ENCODE results near the gene SGK2.

The SGK2 gene

DNA sequence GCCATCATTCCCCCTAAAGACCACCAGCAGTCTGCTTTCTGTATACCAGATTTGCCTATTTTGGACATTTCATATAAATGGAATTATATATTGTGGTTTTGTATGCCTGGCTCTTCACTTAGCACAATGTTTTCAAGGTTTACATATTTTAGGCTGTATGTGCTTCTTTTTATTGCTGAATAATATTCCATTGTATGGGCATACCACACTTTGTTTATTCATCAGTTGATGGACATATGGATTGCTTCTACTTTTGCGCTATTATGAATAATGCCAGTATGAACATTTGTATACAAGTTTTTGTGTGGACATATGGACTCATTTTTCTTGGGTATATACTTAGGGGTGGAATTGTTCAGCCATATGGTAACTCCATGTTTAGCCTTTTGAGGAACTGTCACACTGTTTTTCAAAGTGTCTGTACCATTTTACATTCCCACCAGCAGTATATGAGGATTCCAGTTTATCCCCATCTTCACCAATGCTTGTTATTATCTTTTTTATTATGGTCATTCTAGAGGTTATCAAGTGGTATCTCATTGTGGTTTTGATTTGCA is 38.7 kb upstream of the SGK2 start:
- Histone ChIP-seq H3K9ac (no peak overlapping the region), H3K4me1 (peaks cover 8 to 12% (median 11%) of the 10 kb centered on the region in 10 experiments; a peak in 15 of 20 replicates), H3K4me3 (no peak overlapping the region), H3K27me3 (no peaks in the 10 kb centered on the region), H3K27ac (no peak overlapping the region), H3K36me3 (peaks cover 0 to 26% (median 7%) of the 10 kb centered on the region in 11 experiments; a peak in 10 of 22 replicates), H3K4me2 (no peak overlapping the region), H4K20me1 (peaks cover 0 to 5% (median 0%) of the 10 kb centered on the region in 11 experiments; a peak in 1 of 22 replicates), H3K9me3 (replicated peaks in 1 of 11) (peaks cover 12 to 31% (median 22%) of the 10 kb centered on the region in 11 experiments; a peak in 20 of 22 replicates)
- no peak for TF ChIP-seq Cebpa-rat (IDR thresholded peaks at IDR 0.05)

DNA sequence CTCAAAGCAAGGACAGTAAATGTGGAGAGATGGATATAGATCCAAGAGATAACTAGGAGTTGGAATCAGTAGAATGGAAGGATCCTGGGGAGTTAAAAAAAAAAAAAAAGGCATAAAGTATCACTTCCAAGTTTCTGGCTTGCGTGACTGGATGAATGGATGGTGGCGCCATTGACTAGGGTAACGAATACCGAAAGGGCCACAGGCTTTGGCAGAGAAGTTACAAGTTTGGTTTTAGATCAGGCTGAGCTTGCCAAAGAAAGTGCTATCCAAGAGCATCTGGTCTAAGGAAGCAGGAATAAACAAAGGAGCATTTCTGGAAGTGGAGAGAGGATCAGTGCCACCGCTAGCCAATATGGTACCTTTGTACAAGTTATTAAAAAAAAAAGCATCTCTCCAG is 33.8 kb upstream of the SGK2 start:
- TF ChIP-seq Cebpa-rat (IDR thresholded peaks at IDR 0.05): no peak
- Histone ChIP-seq H3K4me3 (no peak overlapping the region), H3K27ac (no peak overlapping the region), H3K4me1 (no peaks in the 10 kb centered on the region), H3K27me3 (no peaks in the 10 kb centered on the region), H3K36me3 (peaks cover 0 to 13% (median under 1%) of the 10 kb centered on the region in 11 experiments; a peak in 7 of 22 replicates), H4K20me1 (no peaks in the 10 kb centered on the region), H3K4me2 (no peak overlapping the region), H3K9ac (no peak overlapping the region), H3K9me3 (replicated peaks in 1 of 11) (peaks cover 4 to 18% (median 9%) of the 10 kb centered on the region in 11 experiments; a peak in 20 of 22 replicates)

DNA sequence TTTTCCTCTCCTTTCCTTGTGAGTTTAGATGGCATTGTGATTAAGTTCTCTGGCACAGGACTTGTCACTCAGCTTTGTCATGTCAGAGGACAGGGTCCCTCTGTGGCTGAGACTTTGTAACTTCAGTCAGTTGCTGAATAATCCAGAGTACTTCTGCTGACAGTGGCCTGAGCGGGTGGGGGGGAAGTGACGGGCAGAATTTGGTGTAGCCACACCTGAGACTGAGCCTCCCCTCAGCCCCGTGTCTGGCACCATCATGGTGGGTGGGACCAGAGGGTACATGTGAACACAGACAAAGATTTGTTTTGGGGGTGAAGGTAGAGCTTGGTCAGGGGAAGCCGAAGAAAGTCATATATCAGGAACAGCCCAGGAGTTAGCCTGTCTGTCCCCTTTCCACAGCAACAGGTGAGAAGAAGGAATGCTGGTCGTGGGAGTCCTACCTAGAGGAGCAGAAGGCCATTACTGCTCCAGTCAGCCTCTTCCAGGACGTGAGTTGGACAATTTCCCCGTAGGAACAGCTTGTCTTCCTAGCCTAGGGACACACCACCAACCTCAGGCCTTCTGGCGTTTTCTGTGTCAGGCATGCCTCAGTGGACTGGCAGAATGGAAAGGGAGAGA is 30.5 kb upstream of the SGK2 start:
- Histone ChIP-seq H4K20me1 (no peaks in the 10 kb centered on the region; a peak in 1 of 22 replicates), H3K4me1 (no peaks in the 10 kb centered on the region), H3K9ac (no peak overlapping the region), H3K9me3 (replicated peaks in 1 of 11) (peaks cover 0 to 9% (median 1%) of the 10 kb centered on the region in 11 experiments; a peak in 8 of 22 replicates), H3K27ac (no peak overlapping the region), H3K36me3 (peaks cover 0 to 13% (median 0%) of the 10 kb centered on the region in 11 experiments; a peak in 4 of 22 replicates), H3K4me2 (no peak overlapping the region), H3K4me3 (no peak overlapping the region), H3K27me3 (no peaks in the 10 kb centered on the region)
- no peak for TF ChIP-seq Cebpa-rat (IDR thresholded peaks at IDR 0.05)

DNA sequence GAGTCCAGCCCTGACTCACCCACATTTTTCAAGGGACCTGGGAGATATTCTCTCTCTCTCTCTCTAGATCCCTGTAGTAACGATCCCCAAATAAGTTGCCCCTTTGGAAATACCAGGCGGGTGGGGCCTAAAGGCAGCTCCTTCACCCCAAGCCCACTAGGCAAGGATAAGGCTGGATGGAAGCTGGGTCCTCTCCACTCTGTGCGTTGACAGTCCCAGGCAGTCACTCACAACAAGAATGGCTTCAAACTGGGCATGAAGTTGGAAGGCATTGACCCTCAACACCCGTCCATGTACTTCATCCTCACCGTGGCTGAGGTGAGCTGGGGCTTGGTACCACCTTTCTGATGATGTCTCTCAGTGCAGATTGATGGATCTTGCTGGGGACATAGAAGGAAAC is 29.8 kb upstream of the SGK2 start:
- TF ChIP-seq Cebpa-rat (IDR thresholded peaks at IDR 0.05): no peak

DNA sequence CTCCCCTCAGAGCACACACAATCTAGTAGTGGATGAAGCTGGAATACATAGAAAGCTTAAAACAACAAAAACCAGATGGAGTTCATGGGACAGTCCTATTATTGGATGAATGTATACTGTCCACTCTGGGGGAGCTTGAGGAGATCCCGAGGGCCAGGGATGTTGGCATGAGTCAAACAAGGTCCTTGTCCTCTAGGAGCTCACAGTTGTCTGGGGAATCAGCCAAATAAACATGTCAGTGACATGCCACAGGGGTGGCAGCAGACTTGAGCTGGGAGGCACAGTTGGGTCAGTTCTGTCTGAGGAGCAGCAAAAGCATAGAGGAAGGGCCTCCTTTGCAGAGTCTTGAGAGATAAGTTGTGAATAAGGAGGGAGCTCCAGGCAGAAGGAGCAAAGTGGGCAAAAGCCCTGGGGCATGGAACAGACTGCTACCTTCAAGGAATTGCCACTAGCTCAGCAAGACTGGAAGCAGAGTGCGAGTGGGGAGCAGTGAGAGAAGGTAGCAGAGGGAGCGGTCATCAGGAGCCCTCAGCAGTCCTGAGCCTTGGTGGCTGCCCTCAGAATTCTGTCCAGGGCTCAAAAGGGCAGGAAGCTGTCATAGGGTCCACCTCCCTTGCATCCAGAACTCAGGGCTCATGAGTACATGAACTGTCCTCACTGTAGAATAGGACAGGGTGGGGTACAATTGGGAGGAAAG is 29.2 kb upstream of the SGK2 start:
- Histone ChIP-seq H3K4me2 (no peak overlapping the region), H3K27ac (no peak overlapping the region), H3K4me1 (no peaks in the 10 kb centered on the region), H3K27me3 (no peaks in the 10 kb centered on the region), H4K20me1 (no peaks in the 10 kb centered on the region; a peak in 1 of 22 replicates), H3K9me3 (replicated peaks in 1 of 11) (no peaks in the 10 kb centered on the region; a peak in 1 of 22 replicates), H3K4me3 (no peak overlapping the region), H3K9ac (no peak overlapping the region), H3K36me3 (peaks cover 0 to 13% (median 0%) of the 10 kb centered on the region in 11 experiments; a peak in 5 of 22 replicates)
- TF ChIP-seq Cebpa-rat (IDR thresholded peaks at IDR 0.05): no peak

More for the DNA sequence above, 29.8 kb upstream of the SGK2 start:
- Histone ChIP-seq H3K4me1 (no peaks in the 10 kb centered on the region), H4K20me1 (no peaks in the 10 kb centered on the region; a peak in 1 of 22 replicates), H3K9me3 (replicated peaks in 1 of 11) (peaks cover 0 to 4% (median 0%) of the 10 kb centered on the region in 11 experiments; a peak in 2 of 22 replicates), H3K27ac (no peak overlapping the region), H3K9ac (no peak overlapping the region), H3K27me3 (no peaks in the 10 kb centered on the region), H3K4me2 (no peak overlapping the region), H3K4me3 (no peak overlapping the region), H3K36me3 (peaks cover 0 to 13% (median 0%) of the 10 kb centered on the region in 11 experiments; a peak in 5 of 22 replicates)

DNA sequence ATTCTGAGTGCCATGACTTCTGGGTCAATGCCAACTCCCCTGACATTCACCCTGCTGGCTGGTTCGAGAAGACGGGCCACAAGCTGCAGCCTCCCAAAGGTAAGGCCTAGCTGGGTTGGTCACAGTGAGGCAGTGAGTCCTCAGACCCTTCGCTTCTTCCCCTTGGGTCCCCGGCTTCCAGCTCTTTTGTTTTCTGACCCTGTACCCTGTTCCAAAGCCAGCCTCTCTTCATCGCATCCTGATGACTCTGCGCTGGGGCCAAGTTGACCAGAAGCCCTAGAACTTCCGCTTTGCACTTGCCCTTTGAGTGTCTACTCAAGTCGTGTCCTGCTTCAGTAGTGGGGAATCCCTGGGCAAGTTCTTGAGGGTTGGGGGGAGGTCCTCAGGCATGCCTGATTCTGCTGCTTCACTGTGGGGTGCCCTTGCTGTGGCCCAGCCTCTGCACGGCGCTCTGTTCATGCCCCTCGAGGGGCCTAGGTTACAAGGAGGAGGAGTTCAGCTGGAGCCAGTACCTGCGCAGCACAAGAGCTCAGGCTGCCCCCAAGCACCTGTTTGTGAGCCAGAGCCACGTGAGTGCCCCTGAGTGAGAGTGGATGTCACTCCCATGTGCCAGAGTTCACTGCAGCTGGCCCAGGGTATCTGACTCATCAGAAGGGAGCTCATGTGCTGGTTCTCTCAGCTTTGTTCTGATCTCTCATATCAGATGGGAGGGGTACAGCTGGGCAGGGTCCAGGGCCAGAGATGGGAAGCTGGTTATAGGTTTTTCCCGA is 28.3 kb upstream of the SGK2 start:
- Histone ChIP-seq H3K27ac (no peak overlapping the region), H3K9ac (no peak overlapping the region)
- no peak for TF ChIP-seq Cebpa-rat (IDR thresholded peaks at IDR 0.05)

DNA sequence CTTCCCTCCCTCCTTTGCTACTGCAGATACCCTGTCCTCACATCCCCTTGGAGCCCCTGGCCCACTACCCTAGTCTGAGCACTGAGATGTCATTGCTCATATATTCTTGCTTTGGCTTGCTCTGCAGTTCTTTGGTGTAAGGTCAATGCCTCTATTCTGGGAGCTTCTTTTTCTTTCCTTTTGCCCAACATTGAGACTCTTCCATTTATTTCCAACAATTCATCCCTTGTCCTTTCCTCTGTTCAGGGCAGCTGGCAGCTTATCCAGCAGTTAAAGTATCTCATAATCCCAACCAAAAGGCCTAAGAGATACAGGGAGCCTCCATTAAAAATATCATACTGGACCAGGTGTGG is 27.8 kb upstream of the SGK2 start:
- peaks cover 0 to 23% (median 2%) of the 10 kb centered on the region in 11 experiments; a peak in 5 of 22 replicates for H3K36me3 ChIP-seq
- H3K9me3 ChIP-seq (replicated peaks in 1 of 11): no peaks in the 10 kb centered on the region
- H3K4me1 ChIP-seq: no peaks in the 10 kb centered on the region
- H4K20me1 ChIP-seq: no peaks in the 10 kb centered on the region; a peak in 1 of 22 replicates
- no peak overlapping the region for H3K4me2 ChIP-seq
- H3K27me3 ChIP-seq: no peaks in the 10 kb centered on the region
- no peak overlapping the region for H3K4me3 ChIP-seq
- TF ChIP-seq Cebpa-rat (IDR thresholded peaks at IDR 0.05): no peak
- H3K9ac ChIP-seq: no peak overlapping the region
- H3K27ac ChIP-seq: no peak overlapping the region

More for the DNA sequence above, 28.3 kb upstream of the SGK2 start:
- no peaks in the 10 kb centered on the region for H3K27me3 ChIP-seq
- no peaks in the 10 kb centered on the region; a peak in 1 of 22 replicates for H4K20me1 ChIP-seq
- H3K4me2 ChIP-seq: no peak overlapping the region
- H3K9me3 ChIP-seq (replicated peaks in 1 of 11): no peaks in the 10 kb centered on the region
- peaks cover 0 to 18% (median 0%) of the 10 kb centered on the region in 11 experiments; a peak in 5 of 22 replicates for H3K36me3 ChIP-seq
- no peaks in the 10 kb centered on the region for H3K4me1 ChIP-seq
- H3K4me3 ChIP-seq: no peak overlapping the region

DNA sequence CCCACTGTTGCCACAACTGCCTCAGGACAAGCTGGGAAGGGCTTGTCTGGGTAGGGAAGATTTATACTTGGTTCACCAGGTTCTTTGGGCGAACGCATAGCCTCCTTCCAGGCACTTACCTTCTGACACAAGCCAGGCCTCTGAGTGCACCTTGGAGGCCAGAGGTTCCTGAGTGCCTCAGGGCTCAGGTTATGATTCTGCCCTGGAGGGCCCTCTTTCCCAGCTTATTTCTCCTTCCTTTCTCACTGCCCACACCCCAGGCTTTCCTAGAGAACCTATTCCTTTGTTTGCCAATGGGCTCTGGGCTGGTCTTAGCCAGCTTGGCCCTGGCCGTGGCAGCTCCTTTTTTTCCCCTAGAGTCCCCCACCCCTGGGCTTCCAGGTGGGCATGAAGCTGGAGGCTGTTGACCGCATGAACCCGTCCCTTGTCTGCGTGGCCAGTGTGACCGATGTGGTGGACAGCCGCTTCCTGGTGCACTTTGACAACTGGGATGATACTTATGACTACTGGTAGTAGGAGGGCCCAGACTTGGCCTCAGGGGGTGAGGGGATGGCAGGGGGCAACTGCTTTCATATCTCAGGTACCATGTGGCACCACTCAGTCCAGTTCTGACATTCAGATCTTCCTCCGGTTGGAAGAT is 26.3 kb upstream of the SGK2 start:
- TF ChIP-seq Cebpa-rat (IDR thresholded peaks at IDR 0.05): no peak
- Histone ChIP-seq H3K27ac (no peak overlapping the region), H3K9ac (no peak overlapping the region), H3K27me3 (no peaks in the 10 kb centered on the region), H3K36me3 (peaks cover 0 to 25% (median 3%) of the 10 kb centered on the region in 11 experiments; a peak in 6 of 22 replicates), H3K4me2 (no peak overlapping the region), H3K9me3 (replicated peaks in 1 of 11) (no peaks in the 10 kb centered on the region), H4K20me1 (no peaks in the 10 kb centered on the region; a peak in 1 of 22 replicates), H3K4me3 (no peak overlapping the region), H3K4me1 (peaks cover 0 to 2% (median under 1%) of the 10 kb centered on the region in 10 experiments; a peak in 6 of 20 replicates)

All from BLaER1 treated with 17β-estradiol and CSF1 and Interleukin-3, amounts not matched to agents 10 nM and 100 nM (cell line).